ENCODE measurements around the gene MYO1H. TPM values are rescaled to one million over a fixed set of nuclear protein-coding genes. Genes with fewer than 3 reads are reported as not detected.

MYO1H gene
- total and polyA plus RNA-seq, 2 of the 13 experiments (the other 11 are each of a cell fraction or from before 2014, with no cell fraction given) = not detected

GRCh38 chr12:109494348-109494881 is 146.7 kb downstream of the MYO1H start (continued):
- TF ChIP-seq ZBTB39 (CRISPR knock-in tag; IDR thresholded peaks at IDR 0.05) (no peak), ZNF230 (CRISPR knock-in tag; IDR thresholded peaks at IDR 0.05) (no peak), SKI (IDR thresholded peaks at IDR 0.05; ENCODE audit: partially characterized antibody) (peak; percentile 62), ZNF709 (CRISPR knock-in tag; IDR thresholded peaks at IDR 0.05) (no peak), ZNF318 (CRISPR knock-in tag; IDR thresholded peaks at IDR 0.05) (no peak), ZBTB33 (CRISPR knock-in tag; IDR thresholded peaks at IDR 0.05) (0 out of 2 replicates have a peak, but pooled peaks have one; percentile 16), FOSL2 (CRISPR knock-in tag; IDR thresholded peaks at IDR 0.05) (peak; percentile 84), FOXP4 (CRISPR knock-in tag; IDR thresholded peaks at IDR 0.05) (peak; percentile 86), SMC3 (IDR thresholded peaks at IDR 0.05; ENCODE audit: low read length) (0 out of 2 replicates have a peak, but pooled peaks have one; percentile 11), PRMT3 (CRISPR knock-in tag; IDR thresholded peaks at IDR 0.05; ENCODE audit: borderline replicate concordance, low read depth) (no peak), ZNF331 (CRISPR knock-in tag; IDR thresholded peaks at IDR 0.05) (no peak), THAP8 (CRISPR knock-in tag; IDR thresholded peaks at IDR 0.05; ENCODE audit: borderline replicate concordance) (no peak), ZMYM3 (CRISPR knock-in tag; IDR thresholded peaks at IDR 0.05) (peak; percentile 78; the same call in 1 of the 2 replicates), SOX6 (IDR thresholded peaks at IDR 0.05) (no peak), SOX6 (CRISPR knock-in tag; IDR thresholded peaks at IDR 0.05) (peak; percentile 62)

All from HepG2 (cell line).